Trophoblast cell (in vitro differentiated cells and primary cell): Measurements from ENCODE around the gene ZNF618.

Source experiments
- DNase-seq, 2 donors: peaks; one replicate each; pipeline ENCODE4 v3.0.0-alpha.2; 2016
- H2AFZ ChIP-seq: 2 replicates; pipeline ENCODE4 v1.6.1; 2013; ENCODE audit warnings: low read length, moderate library complexity, mild to moderate bottlenecking; ENCODE audit not compliant: insufficient read depth, poor library complexity
- H2AK5ac ChIP-seq: 2 replicates; pipeline ENCODE4 v1.6.1; 2013; ENCODE audit warnings: mild to moderate bottlenecking, low read length
- H2BK120ac ChIP-seq: 2 replicates; pipeline ENCODE4 v1.6.1; 2013; ENCODE audit warnings: low read length, mild to moderate bottlenecking, moderate library complexity; ENCODE audit not compliant: insufficient read depth, poor library complexity
- H2BK12ac ChIP-seq: 2 replicates; pipeline ENCODE4 v1.6.1; 2013; ENCODE audit warnings: mild to moderate bottlenecking, low read length, moderate library complexity
- H2BK5ac ChIP-seq: 2 replicates; pipeline ENCODE4 v1.6.1; 2013; ENCODE audit warnings: low read length, low read depth, moderate library complexity, mild to moderate bottlenecking; ENCODE audit not compliant: poor library complexity
- H3K14ac ChIP-seq: 2 replicates; pipeline ENCODE4 v1.6.1; 2013; ENCODE audit warnings: mild to moderate bottlenecking, low read length
- H3K18ac ChIP-seq: 2 replicates; pipeline ENCODE4 v1.6.1; 2013; ENCODE audit warnings: mild to moderate bottlenecking, low read length
- H3K23ac ChIP-seq: 2 replicates; pipeline ENCODE4 v1.6.1; 2013; ENCODE audit warnings: low read length
- H3K27ac ChIP-seq: 2 replicates; pipeline ENCODE4 v1.5.1; 2013; ENCODE audit warnings: low read depth, mild to moderate bottlenecking, inconsistent platforms, low read length, moderate library complexity
- H3K27me3 ChIP-seq: 2 replicates; pipeline ENCODE4 v1.6.1; 2013; ENCODE audit warnings: inconsistent platforms, mild to moderate bottlenecking, low read length, moderate library complexity; ENCODE audit not compliant: insufficient read depth
- H3K36me3 ChIP-seq, 2 experiments: 1 replicate in 1 of 2; 2 replicates in 1 of 2; pipeline ENCODE4 v1.6.1; 2013; ENCODE audit warnings: low read length in 2 of 2, mild to moderate bottlenecking in 2 of 2, moderate library complexity in 1 of 2; ENCODE audit not compliant: insufficient read depth in 2 of 2, control insufficient read depth in 1 of 2
- H3K4ac ChIP-seq: 2 replicates; pipeline ENCODE4 v1.6.1; 2013; ENCODE audit warnings: low read depth, mild to moderate bottlenecking, low read length, moderate library complexity
- H3K4me1 ChIP-seq, 2 experiments: 1 replicate in 1 of 2; 2 replicates in 1 of 2; pipeline ENCODE4 v1.6.1; 2013; ENCODE audit warnings: low read length in 2 of 2, mild to moderate bottlenecking in 2 of 2, moderate library complexity in 1 of 2; ENCODE audit not compliant: insufficient read depth in 2 of 2, control insufficient read depth in 1 of 2
- H3K4me2 ChIP-seq: 2 replicates; pipeline ENCODE4 v1.6.1; 2013; ENCODE audit warnings: inconsistent platforms, mild to moderate bottlenecking, low read length, moderate library complexity
- H3K4me3 ChIP-seq: 2 replicates; pipeline ENCODE4 v1.5.1; 2013; ENCODE audit warnings: mild to moderate bottlenecking, low read depth, low read length, inconsistent platforms
- H3K79me1 ChIP-seq: one replicate; pipeline ENCODE4 v1.6.1; 2013; ENCODE audit warnings: low read length
- H3K79me2 ChIP-seq: 2 replicates; pipeline ENCODE4 v1.6.1; 2013; ENCODE audit warnings: low read length, mild to moderate bottlenecking; ENCODE audit not compliant: control insufficient read depth, insufficient read depth, poor library complexity
- H3K9ac ChIP-seq: 2 replicates; pipeline ENCODE4 v1.6.1; 2013; ENCODE audit warnings: mild to moderate bottlenecking, low read length
- H3K9me3 ChIP-seq: 2 replicates; pipeline ENCODE4 v1.6.1; 2013; ENCODE audit warnings: low read depth, mild to moderate bottlenecking, control low read depth, inconsistent platforms, low read length; ENCODE audit not compliant: insufficient read depth
- H4K12ac ChIP-seq: 2 replicates; pipeline ENCODE4 v1.6.1; 2013; ENCODE audit warnings: low read depth, mild to moderate bottlenecking, low read length, moderate library complexity
- H4K8ac ChIP-seq: 2 replicates; pipeline ENCODE4 v1.6.1; 2013; ENCODE audit warnings: low read depth, mild to moderate bottlenecking, low read length, moderate library complexity
- H4K91ac ChIP-seq: one replicate; pipeline ENCODE4 v1.6.1; 2013; ENCODE audit warnings: low read depth, mild to moderate bottlenecking, low read length, moderate library complexity
- WGBS: extraction: QIAGEN DNeasy Blood & Tissue Kit; methylation state at CpG from one replicate; pipeline ENCODE4 v1.1.7; 2013; ENCODE audit warnings: missing lambda C conversion rate; ENCODE audit not compliant: insufficient read length, insufficient coverage; ENCODE audit errors: extremely low coverage; 5-methylcytosine and 5-hydroxymethylcytosine counted together

The ZNF618 gene

GRCh38 chr9:113985968-113986585, 110.0 kb downstream of the ZNF618 start:
- Histone ChIP-seq H2AFZ (no peak overlapping the region), H4K12ac (no peak overlapping the region), H3K23ac (no peak overlapping the region), H3K79me1 (no peaks in the 10 kb centered on the region), H3K9ac (no peak overlapping the region), H2AK5ac (no peak overlapping the region), H3K27ac (no peak overlapping the region), H3K4ac (no peak overlapping the region), H2BK120ac (no peak overlapping the region), H3K27me3 (no peaks in the 10 kb centered on the region), H3K4me3 (no peak overlapping the region), H3K9me3 (no peaks in the 10 kb centered on the region), H2BK5ac (no peak overlapping the region), H3K4me1 (peaks cover 0 to 3% of the 10 kb centered on the region in 2 experiments), H3K18ac (no peak overlapping the region), H3K36me3 (peaks cover 3 to 7% of the 10 kb centered on the region in 2 experiments), H3K4me2 (no peak overlapping the region), H2BK12ac (no peak overlapping the region), H3K79me2 (no peaks in the 10 kb centered on the region), H3K14ac (no peak overlapping the region), H4K8ac (no peak overlapping the region), H4K91ac (no peak overlapping the region)
- DNase-seq, result no peak
- no CpG with 5 or more reads among the region's 15 CpGs for WGBS

- H3K4me2 ChIP-seq, result no peak overlapping the region
- H4K12ac ChIP-seq, result no peak overlapping the region
- no peak overlapping the region for H2AK5ac ChIP-seq
- H3K27ac ChIP-seq, result no peak overlapping the region
- H2AFZ ChIP-seq, result no peak overlapping the region
- H2BK5ac ChIP-seq, result no peak overlapping the region
- H2BK12ac ChIP-seq, result no peak overlapping the region
- no peaks in the 10 kb centered on the region for H3K9me3 ChIP-seq
- H3K79me1 ChIP-seq, result no peaks in the 10 kb centered on the region
- H3K79me2 ChIP-seq, result no peaks in the 10 kb centered on the region
- H3K4me1 ChIP-seq, result no peaks in the 10 kb centered on the region
- no peak overlapping the region for H3K4me3 ChIP-seq
- no peak overlapping the region for H2BK120ac ChIP-seq
- H3K18ac ChIP-seq, result no peak overlapping the region
- WGBS, result no CpG with 5 or more reads among the region's 1 CpG
- no peak overlapping the region for H3K14ac ChIP-seq
- DNase-seq, result no peak
- H4K91ac ChIP-seq, result no peak overlapping the region
- H3K36me3 ChIP-seq, result peaks cover 3 to 7% of the 10 kb centered on the region in 2 experiments
- no peak overlapping the region for H3K23ac ChIP-seq
- no peaks in the 10 kb centered on the region for H3K27me3 ChIP-seq
- no peak overlapping the region for H4K8ac ChIP-seq
- H3K4ac ChIP-seq, result no peak overlapping the region
- H3K9ac ChIP-seq, result no peak overlapping the region
These were observed 110.8 kb downstream of the ZNF618 start for GRCh38 chr9:113986931-113987330.

- H3K4me3 ChIP-seq, result no peak overlapping the region
- no peak overlapping the region for H2BK120ac ChIP-seq
- H2BK5ac ChIP-seq, result no peak overlapping the region
- H2AFZ ChIP-seq, result no peak overlapping the region
- H4K91ac ChIP-seq, result no peak overlapping the region
- H2BK12ac ChIP-seq, result no peak overlapping the region
- no peaks in the 10 kb centered on the region for H3K9me3 ChIP-seq
- H3K14ac ChIP-seq, result no peak overlapping the region
- no peaks in the 10 kb centered on the region for H3K79me1 ChIP-seq
- H3K9ac ChIP-seq, result no peak overlapping the region
- DNase-seq, result no peak
- no peak overlapping the region for H4K8ac ChIP-seq
- no peaks in the 10 kb centered on the region for H3K4me1 ChIP-seq
- no peak overlapping the region for H3K4ac ChIP-seq
- no peak overlapping the region for H3K4me2 ChIP-seq
- no peak overlapping the region for H3K27ac ChIP-seq
- WGBS, result no CpG with 5 or more reads among the region's 12 CpGs
- H3K27me3 ChIP-seq, result no peaks in the 10 kb centered on the region
- H3K79me2 ChIP-seq, result no peaks in the 10 kb centered on the region
- no peak overlapping the region for H3K23ac ChIP-seq
- no peak overlapping the region for H4K12ac ChIP-seq
- H3K36me3 ChIP-seq, result peaks cover 3 to 7% of the 10 kb centered on the region in 2 experiments
- no peak overlapping the region for H2AK5ac ChIP-seq
- H3K18ac ChIP-seq, result no peak overlapping the region
These were observed 111.4 kb downstream of the ZNF618 start for GRCh38 chr9:113987526-113987925.

GRCh38 chr9:113988385-113989016, 112.4 kb downstream of the ZNF618 start:
- DNase-seq, result no peak
- Histone ChIP-seq H3K23ac (no peak overlapping the region), H3K36me3 (peaks cover 3 to 7% of the 10 kb centered on the region in 2 experiments), H3K9ac (no peak overlapping the region), H4K91ac (no peak overlapping the region), H3K4me1 (no peaks in the 10 kb centered on the region), H3K79me2 (no peaks in the 10 kb centered on the region), H2BK120ac (no peak overlapping the region), H3K9me3 (no peaks in the 10 kb centered on the region), H2BK5ac (no peak overlapping the region), H3K27me3 (no peaks in the 10 kb centered on the region), H3K4ac (no peak overlapping the region), H3K27ac (no peak overlapping the region), H3K14ac (no peak overlapping the region), H3K4me3 (no peak overlapping the region), H2BK12ac (no peak overlapping the region), H4K12ac (no peak overlapping the region), H2AK5ac (no peak overlapping the region), H2AFZ (no peak overlapping the region), H4K8ac (no peak overlapping the region), H3K79me1 (no peaks in the 10 kb centered on the region), H3K4me2 (no peak overlapping the region), H3K18ac (no peak overlapping the region)
- WGBS, result no CpG with 5 or more reads among the region's 23 CpGs
